Posterior cingulate gyrus (tissue), 11 donors: ENCODE data around the gene EMSY.

Source experiments
- DNase-seq, 10 donors: peaks; one replicate each; pipeline versions ENCODE4 v3.0.0 to v3.0.0-alpha.2; 2020 to 2021; ENCODE audit warnings: mixed read lengths in 3 of 10
- intact Hi-C: fragments of 100-400 bp; cut with DNase I; formaldehyde crosslinking; loops from one replicate; pipeline ENCODE4 v1.15.1; 2023

Gene EMSY

GRCh38 chr11:76448506-76448905 lies 3.7 kb downstream of the EMSY start:
- intact Hi-C loops = no loop called here
- no peak for DNase-seq

- no peak for DNase-seq
- intact Hi-C loops = no loop called here
Measured at GRCh38 chr11:76453248-76453647, 8.4 kb downstream of the EMSY start.

GRCh38 chr11:76455331-76455730 lies 10.5 kb downstream of the EMSY start:
- intact Hi-C loops = no loop called here
- DNase-seq = no peak

- intact Hi-C loops = no loop called here
- no peak for DNase-seq
Measured at GRCh38 chr11:76455931-76456330, 11.1 kb downstream of the EMSY start.

- no peak for DNase-seq
- intact Hi-C loops = no loop called here
Measured at GRCh38 chr11:76456571-76456970, 11.8 kb downstream of the EMSY start.

- no peak for DNase-seq
- intact Hi-C loops = no loop called here
Measured at GRCh38 chr11:76459299-76459698, 14.5 kb downstream of the EMSY start.

- no peak for DNase-seq
Measured at GRCh38 chr11:76459846-76460245, 15.0 kb downstream of the EMSY start.

GRCh38 chr11:76462317-76462716 lies 17.5 kb downstream of the EMSY start:
- intact Hi-C loops = no loop called here
- DNase-seq = no peak

More at GRCh38 chr11:76459846-76460245, 15.0 kb downstream of the EMSY start:
- intact Hi-C loops = no loop called here

- intact Hi-C loops = no loop called here
Measured at GRCh38 chr11:76465701-76466100, 20.9 kb downstream of the EMSY start.

GRCh38 chr11:76466666-76467065 lies 21.8 kb downstream of the EMSY start:
- DNase-seq = no peak
- intact Hi-C loops = no loop called here

More at GRCh38 chr11:76465701-76466100, 20.9 kb downstream of the EMSY start:
- DNase-seq = no peak

- intact Hi-C loops = no loop called here
- no peak for DNase-seq
Measured at GRCh38 chr11:76469141-76469540, 24.3 kb downstream of the EMSY start.

GRCh38 chr11:76471382-76471781 lies 26.6 kb downstream of the EMSY start:
- DNase-seq = no peak
- intact Hi-C loops = no loop called here

- intact Hi-C loops = no loop called here
- DNase-seq = no peak
Measured at GRCh38 chr11:76480241-76480640, 35.4 kb downstream of the EMSY start.

GRCh38 chr11:76491644-76492043 lies 46.8 kb downstream of the EMSY start:
- no peak for DNase-seq
- intact Hi-C loops = no loop called here

- DNase-seq = no peak
- intact Hi-C loops = no loop called here
Measured at GRCh38 chr11:76493040-76493439, 48.2 kb downstream of the EMSY start.

GRCh38 chr11:76493626-76494539 lies 49.1 kb downstream of the EMSY start:
- intact Hi-C loops = no loop called here
- peak in 4 of 10 donors; percentile 17 to 89 (median 83) for DNase-seq

- no peak for DNase-seq
- intact Hi-C loops = no loop called here
Measured at GRCh38 chr11:76495019-76495418, 50.2 kb downstream of the EMSY start.

GRCh38 chr11:76496174-76496573 lies 51.4 kb downstream of the EMSY start:
- intact Hi-C loops = no loop called here
- DNase-seq = no peak

- intact Hi-C loops = no loop called here
- DNase-seq = no peak
Measured at GRCh38 chr11:76501526-76502202, 56.8 kb downstream of the EMSY start.

GRCh38 chr11:76506833-76507232 lies 62.0 kb downstream of the EMSY start:
- DNase-seq = no peak
- intact Hi-C loops = no loop called here
